Measurements from ENCODE around the gene KCNJ10.

The KCNJ10 gene

DNA sequence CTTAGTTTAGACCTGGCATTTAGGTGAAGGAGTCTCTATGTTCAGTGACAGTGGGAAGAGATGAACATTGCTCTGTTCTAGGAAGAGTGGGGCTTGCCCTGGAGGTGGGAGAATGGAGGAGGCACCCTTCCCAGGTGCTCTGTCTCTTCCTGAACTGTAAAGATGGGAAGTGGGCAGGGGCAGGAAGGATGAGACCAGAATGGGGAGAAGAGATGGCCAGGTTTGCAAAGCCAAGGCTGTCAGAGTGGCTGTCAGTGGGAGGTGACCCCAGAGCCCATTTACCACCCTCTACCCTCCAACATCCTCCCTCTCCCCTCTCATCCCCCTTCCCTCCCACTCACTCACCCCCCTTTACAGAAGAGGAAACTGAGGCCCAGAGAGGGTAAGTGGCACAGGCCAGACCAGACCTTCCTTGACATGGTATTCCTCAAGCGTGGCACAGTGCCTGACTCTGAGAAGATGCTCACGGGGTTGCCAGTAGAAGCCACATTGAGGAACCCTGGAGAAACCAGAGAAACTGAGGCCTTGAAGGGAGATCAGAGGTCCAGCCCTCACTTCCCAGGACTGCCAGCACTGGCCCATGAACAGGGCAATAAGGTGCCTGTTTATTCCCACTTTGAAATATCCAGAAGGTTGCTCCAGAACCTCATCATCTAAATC is 29.9 kb upstream of the KCNJ10 start:
- no peak for DNase-seq (ENCODE audit: low read depth in 2 of 2)

DNA sequence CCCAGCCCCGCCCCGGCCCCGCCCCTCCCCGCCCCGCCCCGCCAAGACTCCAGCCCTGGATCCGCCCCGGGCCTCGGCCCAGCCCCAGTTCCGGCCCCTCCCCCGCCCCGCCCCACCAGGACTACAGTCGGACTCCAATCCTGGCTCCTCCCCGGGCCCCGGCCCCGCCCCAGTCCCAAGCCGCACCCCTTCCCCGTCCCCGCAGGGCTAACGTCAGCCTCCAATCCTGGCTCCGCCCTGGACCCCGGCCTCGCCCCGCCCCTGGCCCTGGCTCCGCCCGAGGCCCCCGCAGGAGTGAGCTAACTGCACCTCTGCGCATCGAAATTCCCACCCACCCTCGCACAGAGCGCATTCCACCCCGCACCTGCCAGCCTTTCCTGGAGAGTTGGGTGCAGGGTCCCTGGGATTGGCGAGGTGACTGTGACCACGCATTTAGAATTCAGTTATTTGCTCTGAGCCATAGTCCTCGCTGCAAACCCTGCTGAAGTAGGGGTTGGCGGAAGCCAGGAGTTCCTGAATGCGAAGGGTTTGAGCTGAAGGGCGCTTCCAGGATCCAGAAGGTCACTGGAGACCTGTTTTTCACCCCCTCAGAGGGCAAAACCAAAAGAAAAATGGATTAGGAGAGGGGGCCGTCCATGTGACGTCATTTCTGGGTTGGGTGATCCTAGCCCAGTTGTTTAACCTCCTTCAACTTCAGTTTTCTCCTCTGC is 29.0 kb upstream of the KCNJ10 start:
- DNase-seq (ENCODE audit: low read depth in 2 of 2): peak; percentile 97 to 98

DNA sequence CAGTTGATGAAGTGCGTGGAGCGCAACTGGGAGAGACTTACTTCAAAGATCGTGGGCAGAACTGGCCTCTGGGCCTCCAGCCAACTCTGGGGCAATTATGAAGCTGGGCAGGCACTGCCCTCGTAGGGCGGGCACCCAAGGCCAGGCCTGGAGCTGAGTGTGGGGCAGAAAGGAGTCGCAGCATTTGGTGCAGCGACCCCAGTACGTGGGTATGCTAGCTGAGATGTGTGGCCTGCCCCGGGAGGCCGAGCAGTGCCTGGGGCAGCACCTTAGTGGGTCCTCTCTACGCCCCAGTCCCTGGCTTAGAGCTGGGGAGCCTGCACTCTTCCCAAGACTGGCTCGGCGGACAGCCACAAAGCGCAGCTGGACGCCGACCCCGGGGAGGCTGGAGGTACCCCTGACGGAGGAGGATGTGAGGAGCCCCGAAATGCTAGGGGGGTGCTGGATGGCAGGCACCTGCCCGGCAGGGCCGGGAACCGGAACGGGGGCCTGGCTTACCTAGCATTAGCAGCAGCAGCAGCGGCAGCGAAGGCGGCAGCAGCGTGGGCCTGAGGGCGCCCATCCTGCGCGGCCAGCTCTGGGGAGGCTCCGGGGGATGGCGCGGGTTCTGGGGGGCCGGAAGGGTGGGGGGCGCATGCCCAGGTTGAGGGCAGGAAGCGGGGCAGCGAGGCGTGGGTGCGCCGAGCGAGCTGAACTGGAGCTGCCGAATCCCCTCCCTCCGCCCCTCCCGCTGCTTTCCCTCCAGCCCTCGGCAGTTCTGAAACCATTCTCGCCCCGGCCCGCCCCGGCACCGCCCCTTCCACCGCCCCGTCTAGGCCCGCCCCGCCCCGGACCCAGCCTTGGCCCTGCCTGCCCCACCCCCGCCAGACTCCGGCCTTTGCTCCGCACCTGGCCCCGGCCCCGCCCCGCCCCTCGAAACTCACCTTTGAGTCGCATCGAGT is 28.2 kb upstream of the KCNJ10 start, which contains the start of gene IGSF8:
Gene IGSF8 (minus strand): TSS at position 709 of the 941 bp plus-strand sequence. CDS start 147 bp downstream, at position 562.
- peak; percentile 88 to 90 for DNase-seq (ENCODE audit: low read depth in 2 of 2)

DNA sequence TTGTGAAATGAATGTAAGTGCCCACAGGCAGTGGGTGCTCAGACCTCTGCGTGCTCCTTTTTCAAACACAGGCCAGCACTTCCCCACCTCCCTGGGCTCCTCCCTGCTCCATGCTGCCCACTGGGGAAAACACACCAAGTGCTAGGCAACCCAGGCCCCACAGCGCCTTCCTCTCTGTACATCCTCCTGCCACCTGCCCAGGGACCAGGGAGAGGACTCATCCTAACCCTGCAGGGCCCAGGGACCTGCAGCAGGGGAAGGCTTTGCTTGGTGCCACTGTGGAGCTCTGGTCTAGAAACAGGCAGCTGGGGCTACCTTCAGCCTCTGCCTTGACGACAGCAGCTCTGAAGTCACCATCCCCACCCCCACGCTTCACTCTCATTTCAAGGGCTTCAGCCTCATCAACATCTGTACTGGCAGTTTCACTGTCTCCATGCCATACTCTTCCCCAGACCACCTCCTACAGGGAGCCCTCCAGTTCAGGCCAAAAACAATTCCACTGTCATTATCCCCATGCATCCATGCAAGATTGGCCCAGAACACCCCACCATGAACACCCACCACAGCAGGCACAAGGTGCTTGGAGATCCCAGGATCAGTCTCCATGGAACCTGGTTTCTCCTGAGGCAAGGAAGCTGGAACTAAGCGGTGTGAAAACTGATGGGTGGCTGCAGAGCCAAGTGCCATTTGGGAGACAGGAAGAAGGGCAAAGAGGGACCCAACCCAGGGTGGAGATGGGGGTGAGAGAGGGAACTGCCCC is 27.4 kb upstream of the KCNJ10 start:
- no peak for DNase-seq (ENCODE audit: low read depth in 2 of 2)

DNA sequence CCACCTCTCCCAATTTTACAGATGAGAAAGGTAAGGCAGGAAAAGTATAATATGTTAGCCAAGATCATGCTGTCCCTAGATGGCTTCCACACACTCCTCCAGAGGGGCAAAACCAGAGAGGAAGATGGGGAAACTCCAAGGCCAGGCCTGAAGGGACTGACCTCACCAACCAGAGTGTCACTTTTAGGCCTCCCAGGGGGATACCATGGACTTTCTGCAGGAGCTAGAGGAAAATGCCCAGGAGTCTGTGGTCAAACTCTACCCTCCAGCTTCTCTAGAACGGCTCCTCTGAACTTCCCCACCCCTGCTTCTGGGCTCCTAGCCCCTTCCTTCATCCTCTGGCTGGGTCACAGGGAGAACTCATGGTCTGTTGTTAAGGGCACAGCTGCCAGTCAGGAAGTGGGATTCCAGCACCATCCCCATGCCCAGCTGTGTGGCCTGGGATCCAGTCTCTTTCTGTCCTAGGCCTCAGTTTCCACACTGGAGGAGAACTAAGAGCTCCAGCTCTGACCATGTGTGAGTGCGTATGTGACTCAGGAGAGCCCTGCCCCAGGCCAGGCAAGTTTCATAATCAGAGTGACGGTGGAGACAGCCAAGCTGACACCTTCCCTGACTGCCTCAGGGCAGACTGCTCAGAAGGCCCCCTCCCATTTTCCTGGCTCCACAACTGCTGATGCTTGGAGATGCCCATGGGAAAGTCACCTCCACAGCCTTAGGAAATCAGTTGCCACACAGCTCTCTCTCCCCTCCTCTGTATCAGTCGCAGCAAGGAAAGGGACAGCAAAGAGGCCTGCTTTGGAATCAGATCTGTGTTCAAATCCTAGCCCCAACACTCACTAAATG is 26.5 kb upstream of the KCNJ10 start:
- DNase-seq (ENCODE audit: low read depth in 2 of 2): no peak

DNA sequence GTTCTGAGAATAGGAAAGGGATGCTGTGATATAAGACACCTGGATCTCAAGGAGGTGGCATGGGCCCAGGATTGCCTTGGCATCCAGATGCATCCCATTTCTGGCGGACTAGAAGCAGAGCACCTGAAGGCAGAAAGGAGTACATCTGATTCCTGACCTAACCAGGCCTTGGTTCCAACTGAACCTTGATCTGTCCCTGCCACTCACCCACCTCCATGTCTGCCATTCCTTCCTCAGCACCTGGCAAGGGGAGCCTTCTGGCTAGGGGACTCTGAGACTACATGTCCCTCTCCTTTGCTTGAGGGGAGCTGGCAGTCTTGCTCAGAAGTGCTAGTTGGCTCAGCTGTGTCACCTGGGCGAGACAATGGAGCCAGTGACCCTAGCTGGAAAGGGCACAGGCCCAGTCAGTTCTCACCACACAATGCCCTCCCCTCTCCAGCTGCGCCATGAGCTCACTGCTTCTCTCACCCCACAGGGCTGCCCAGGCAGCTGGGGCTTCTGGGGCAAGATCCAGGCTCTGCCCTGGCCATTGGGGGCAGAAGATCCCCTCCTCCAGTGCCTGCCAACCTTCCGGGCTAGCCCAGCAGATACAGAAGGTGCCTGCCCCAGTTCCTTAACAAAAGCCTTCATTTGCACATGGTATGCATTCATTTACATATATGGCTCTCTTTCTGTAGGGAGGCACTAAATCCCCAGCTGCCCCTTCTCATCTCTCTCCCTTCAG is 25.6 kb upstream of the KCNJ10 start:
- DNase-seq (ENCODE audit: low read depth in 2 of 2): no peak

DNA sequence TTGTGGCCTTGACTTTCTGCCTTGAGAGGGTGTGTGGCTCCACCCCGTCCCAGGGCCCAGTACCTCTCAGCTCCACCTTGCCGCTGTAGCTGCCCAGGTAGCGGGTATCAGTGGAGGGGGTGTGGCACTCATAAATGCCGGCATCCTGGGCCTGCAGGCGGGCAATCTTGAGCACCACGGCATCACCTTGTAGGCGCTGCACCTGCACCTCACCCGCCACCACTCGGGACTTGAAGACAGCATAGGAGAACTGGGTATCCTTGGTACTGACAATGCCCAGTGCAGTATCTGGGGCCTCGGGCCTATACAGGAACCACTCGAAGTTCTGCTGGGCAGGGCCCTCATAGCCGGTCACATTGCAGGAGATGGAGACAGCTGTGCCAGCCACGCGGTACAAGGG is 24.8 kb upstream of the KCNJ10 start:
- no peak for DNase-seq (ENCODE audit: low read depth in 2 of 2)

DNA sequence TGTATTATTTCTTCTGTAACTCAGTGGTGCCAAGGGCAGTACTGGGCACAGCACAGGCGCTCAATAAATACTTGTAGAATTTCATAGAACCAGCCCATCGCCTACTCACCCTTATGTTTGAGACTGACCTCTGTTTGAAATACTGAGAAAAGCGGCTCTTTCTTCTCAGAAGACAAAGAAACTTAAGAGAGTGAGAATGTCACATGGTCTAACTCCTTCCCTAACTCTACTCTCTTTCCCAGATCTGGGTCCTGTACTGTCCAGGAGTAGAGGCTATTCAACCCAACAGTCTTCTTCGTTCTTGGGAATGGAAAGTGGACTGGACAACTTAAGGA is 24.3 kb upstream of the KCNJ10 start:
- no peak for DNase-seq (ENCODE audit: low read depth in 2 of 2)

DNA sequence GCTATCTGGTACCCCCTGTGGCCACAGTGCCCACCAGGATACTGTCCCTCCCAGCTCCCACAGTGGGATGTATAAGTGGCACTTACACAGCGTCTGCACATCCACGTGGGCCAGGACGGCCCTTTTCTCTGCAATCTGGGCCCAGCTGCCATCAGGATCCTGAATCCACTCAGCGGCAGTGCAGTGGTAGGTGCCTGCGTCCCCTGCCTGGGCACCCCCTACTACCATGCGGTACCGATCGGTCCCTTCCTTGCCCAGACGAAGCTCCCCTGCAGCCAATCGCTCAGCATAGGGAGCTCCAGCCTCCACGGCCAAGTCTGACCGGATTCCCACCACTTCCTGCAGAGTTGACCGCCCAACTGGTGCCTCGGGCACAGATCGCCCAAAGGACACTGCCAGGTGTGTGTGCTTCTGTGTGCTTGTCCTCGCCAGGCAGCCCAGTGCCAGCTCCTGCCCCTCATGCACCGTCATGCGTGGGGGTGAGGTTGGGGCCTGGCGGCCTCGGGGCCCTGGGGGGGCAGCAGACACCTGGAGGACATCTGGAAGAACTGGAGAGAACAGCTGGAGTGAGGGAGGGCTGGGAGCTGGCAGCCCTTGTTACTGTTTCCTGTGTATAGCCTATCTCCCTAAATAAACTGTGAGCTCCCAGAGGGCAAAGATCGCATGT is 23.8 kb upstream of the KCNJ10 start:
- no peak for DNase-seq (ENCODE audit: low read depth in 2 of 2)

DNA sequence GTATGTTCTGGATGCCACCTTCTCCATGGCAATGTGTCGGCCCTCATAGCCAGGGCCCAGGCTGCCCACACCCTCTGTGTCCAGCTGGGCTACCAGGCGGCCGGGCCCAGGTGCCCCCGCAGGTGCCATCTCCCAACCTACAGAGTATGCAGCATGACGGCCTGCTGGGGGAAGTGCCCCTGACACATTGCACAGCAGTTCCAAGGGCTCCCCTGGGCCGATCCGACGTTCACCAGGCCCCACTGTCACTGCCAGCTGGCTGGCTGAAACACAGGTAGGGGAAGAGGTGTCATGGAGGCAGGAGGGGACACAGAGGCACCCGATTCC is 23.1 kb upstream of the KCNJ10 start:
- DNase-seq (ENCODE audit: low read depth in 2 of 2): no peak

DNA sequence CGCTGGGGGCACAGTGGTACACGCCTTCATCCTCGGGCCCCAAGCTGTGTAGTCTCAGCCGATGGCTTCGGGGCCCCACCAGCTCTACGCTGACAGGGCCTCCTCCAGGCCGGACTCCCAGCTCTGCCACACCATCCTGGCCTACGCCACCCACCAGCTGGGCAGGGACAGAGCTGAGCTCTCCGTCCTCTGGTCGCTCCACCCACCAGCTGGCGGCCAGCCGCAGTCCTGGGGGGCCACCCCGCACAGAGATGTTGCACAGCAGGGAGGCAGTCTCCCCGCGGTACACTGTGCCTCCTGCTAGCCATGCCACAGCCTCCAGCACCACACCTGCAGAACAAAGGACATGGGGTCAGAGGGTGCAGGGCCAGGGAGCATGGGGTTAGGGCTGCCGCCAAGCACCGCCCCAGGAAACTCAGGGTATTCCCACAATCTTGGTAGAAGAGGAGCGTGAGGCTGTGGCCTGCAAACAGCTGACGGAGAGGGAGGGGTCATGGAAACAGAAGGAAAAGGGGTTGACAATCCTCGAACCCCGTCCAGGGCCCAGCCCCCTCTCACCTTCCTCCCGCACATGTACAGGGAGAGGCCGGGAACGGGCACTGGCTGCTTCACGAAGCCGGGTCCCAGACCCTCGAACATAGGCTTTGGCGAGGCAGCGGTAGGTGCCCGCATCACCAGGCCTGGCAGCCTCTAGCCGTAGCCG is 22.6 kb upstream of the KCNJ10 start:
- no peak for DNase-seq (ENCODE audit: low read depth in 2 of 2)

DNA sequence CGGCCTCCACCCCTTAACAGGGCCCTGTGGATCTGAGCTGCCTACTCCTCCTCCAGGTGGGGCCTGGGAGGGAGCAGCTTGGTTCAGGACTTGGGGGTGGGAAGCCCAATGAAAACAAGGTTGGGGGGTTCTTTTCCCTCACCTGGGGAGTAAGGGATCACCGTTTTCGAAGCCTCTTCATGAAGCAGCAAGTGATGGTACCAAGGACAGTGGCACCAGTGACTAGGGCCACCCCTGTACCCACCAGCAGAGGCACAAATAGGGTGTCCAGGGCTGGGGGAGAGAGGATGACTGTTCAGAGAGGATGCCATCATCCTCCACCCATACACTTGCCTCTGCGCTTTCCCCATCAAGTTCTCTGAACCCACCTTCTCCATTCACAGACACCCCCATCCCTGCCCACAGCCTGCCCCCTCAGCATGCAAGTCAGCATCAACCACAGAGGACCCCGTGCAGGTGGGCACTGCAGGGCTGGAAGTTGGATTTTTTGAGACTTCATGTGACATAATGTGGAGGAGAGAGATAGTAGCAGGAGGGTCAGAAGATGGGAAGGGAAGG is 21.8 kb upstream of the KCNJ10 start:
- no peak for DNase-seq (ENCODE audit: low read depth in 2 of 2)

DNA sequence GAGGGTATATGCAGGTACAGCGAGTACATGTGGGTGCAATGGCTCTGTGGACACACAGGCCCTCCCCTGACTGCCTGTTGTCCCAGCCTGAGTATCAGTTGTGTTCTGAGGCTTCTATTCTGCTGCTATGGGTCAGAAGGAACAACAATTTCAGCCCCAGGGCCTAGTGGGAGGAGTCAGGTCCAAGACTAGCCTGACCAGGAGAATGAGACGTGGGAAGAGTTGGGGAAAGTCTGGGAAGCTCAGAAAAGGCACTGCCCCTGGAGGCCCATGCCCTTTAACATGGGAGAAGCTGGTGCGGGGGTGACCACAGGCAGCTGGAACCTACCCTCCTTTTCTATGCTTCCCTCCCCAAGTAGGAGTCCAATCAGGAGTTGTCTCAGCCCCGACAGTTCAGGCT is 20.8 kb upstream of the KCNJ10 start:
- no peak for DNase-seq (ENCODE audit: low read depth in 2 of 2)

DNA sequence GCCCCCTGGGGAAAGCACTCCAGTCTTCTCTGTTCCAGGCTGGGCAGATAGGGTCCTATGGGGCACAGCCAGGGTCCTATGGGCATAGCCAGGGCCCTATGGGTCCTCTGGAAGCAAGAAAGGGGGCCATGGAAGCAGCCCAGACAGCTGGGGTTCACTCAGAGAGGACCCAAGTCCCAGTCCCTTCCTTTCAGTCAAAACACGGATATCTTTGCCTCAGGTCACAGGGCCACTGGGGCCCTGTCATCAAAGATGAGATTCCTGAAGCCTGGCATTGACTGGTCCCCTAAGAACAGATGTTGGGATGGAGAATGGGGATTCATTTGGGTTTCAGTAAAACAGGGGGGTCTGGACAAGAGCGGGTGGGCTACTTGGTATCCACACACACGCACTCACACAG is 19.9 kb upstream of the KCNJ10 start:
- no peak for DNase-seq (ENCODE audit: low read depth in 2 of 2)

DNA sequence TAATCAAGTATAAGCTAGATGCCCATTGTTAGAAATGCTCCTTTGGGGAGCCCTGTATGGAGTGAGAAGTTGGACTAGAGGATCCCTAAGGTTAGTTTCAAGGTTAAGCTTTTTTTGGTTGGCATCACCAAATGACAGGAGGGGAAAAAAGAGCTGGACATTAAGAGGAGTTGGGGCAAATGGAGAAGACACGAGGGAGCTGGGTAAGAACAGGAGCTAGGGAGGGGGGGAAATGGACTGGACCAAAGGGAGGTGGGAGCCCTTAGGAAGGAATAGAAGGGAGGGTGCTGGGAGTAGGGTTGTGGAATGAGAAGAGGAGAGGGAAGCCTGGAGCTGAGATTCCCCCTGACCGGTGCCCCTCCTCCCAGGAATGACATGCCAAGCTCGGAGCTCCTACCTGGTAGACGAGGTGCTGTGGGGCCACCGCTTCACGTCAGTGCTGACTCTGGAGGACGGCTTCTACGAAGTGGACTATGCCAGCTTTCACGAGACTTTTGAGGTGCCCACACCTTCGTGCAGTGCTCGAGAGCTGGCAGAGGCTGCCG is 17.2 kb upstream of the KCNJ10 start:
- no peak for DNase-seq (ENCODE audit: low read depth in 2 of 2)

DNA sequence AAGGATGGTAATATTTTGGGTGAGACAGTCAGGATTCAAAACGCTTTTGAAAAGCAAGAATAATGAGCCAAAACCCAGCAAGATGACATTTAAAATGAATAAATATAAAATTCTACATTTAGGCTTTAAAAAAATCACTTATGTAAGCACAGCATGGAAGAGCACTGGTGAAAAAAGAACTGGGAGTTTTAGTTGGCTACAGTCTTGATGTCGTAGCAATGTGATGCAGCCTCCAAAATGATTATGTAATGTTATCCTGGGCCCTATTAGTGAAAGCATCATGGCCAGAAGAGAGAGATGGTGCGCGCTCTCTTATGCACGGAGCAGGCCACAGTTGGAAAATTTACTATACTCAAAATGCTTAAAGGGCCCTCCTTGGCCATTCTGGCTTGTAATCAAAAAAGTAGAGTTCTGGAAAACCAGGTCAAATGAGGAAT is 16.5 kb upstream of the KCNJ10 start:
- no peak for DNase-seq (ENCODE audit: low read depth in 2 of 2)

DNA sequence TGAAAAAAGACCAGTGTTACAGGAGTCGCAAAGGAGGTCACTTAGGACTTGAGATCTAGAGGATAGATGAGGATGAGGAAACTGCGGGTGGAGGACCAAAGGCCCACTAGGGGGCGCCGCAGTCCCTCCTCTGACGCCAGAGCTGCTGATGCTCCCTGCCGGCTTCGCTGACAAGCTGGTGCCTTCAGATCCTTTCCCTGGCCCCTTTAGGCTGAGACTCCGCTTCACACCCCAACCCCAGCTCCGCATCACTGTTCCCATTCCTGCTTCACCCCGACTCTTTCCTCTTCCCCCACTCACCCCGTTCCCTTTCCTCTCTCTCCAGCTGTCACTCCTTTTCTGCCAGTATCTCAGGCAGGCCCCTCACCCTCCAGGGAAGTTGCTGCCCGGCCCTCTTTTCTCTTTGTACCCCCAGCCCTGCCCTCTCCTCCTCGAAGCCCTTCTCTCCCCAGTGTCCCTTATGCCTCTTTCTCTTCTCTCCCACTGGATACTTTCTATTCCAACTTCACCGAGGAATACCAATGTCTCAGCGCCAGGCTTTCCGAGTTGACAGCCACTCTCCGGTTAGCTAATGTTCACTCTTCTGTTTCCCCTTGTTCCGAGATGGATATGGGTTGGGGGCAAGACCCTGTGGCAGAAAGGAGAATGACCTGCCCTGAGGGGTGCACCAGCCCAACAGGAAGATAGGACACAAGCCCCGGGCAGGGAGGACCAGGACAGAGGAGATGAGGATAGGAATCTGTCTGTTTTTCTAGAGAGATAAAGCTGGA is 15.9 kb upstream of the KCNJ10 start:
- peak; percentile 54 to 63 for DNase-seq (ENCODE audit: low read depth in 2 of 2)
